Activated T-cell treated with anti-CD3 and anti-CD28 coated beads, Interleukin-2, amount 50 U/mL, for 24 hours (primary cell): ENCODE results near the gene SPTLC3.

Experiments used
- DNase-seq: peaks from one replicate; pipeline ENCODE4 v3.0.0-alpha.2; 2020
- H3K27ac Mint-ChIP-seq: 2 replicates; pipeline ENCODE4 v1.8.0; 2020; ENCODE audit warnings: mild to moderate bottlenecking, mixed read lengths
- H3K27me3 Mint-ChIP-seq: 2 replicates; pipeline ENCODE4 v1.8.0; 2020; ENCODE audit warnings: mixed read lengths
- H3K36me3 Mint-ChIP-seq: 2 replicates; pipeline ENCODE4 v1.8.0; 2020; ENCODE audit warnings: low read depth, mixed read lengths
- H3K4me1 Mint-ChIP-seq: 2 replicates; pipeline ENCODE4 v1.8.0; 2020; ENCODE audit warnings: low read depth, mixed read lengths
- H3K4me3 Mint-ChIP-seq: 2 replicates; pipeline ENCODE4 v1.8.0; 2020; ENCODE audit warnings: mild to moderate bottlenecking, moderate library complexity, mixed read lengths
- H3K9me3 Mint-ChIP-seq: 2 replicates; pipeline ENCODE4 v1.8.0; 2020; ENCODE audit warnings: mixed read lengths

Gene SPTLC3

GRCh38 chr20:13111249-13111911 is 102.6 kb downstream of the SPTLC3 start:
- no peak overlapping the region for H3K27ac Mint-ChIP-seq
- no peak overlapping the region for H3K4me3 Mint-ChIP-seq
- H3K27me3 Mint-ChIP-seq: peaks cover 6% of the 10 kb centered on the region
- no peaks in the 10 kb centered on the region for H3K36me3 Mint-ChIP-seq
- H3K4me1 Mint-ChIP-seq: no peaks in the 10 kb centered on the region
- DNase-seq: no peak
- H3K9me3 Mint-ChIP-seq: no peaks in the 10 kb centered on the region

GRCh38 chr20:13113731-13114130 is 105.0 kb downstream of the SPTLC3 start:
- H3K36me3 Mint-ChIP-seq: no peaks in the 10 kb centered on the region
- no peak for DNase-seq

GRCh38 chr20:13117200-13117599 is 108.4 kb downstream of the SPTLC3 start:
- DNase-seq: no peak
- Mint-ChIP-seq H3K27ac (no peak overlapping the region), H3K4me3 (no peak overlapping the region), H3K27me3 (no peaks in the 10 kb centered on the region), H3K9me3 (no peaks in the 10 kb centered on the region), H3K4me1 (no peaks in the 10 kb centered on the region), H3K36me3 (no peaks in the 10 kb centered on the region)

More at GRCh38 chr20:13113731-13114130, 105.0 kb downstream of the SPTLC3 start:
- Mint-ChIP-seq H3K4me3 (no peak overlapping the region), H3K27ac (no peak overlapping the region), H3K9me3 (no peaks in the 10 kb centered on the region), H3K4me1 (no peaks in the 10 kb centered on the region), H3K27me3 (no peaks in the 10 kb centered on the region)

GRCh38 chr20:13118676-13119075 is 109.9 kb downstream of the SPTLC3 start:
- Mint-ChIP-seq H3K27ac (no peak overlapping the region), H3K36me3 (no peaks in the 10 kb centered on the region), H3K4me1 (no peaks in the 10 kb centered on the region), H3K27me3 (no peaks in the 10 kb centered on the region), H3K4me3 (no peak overlapping the region), H3K9me3 (no peaks in the 10 kb centered on the region)
- no peak for DNase-seq

GRCh38 chr20:13119583-13119982 is 110.8 kb downstream of the SPTLC3 start:
- DNase-seq: peak; percentile 46
- H3K9me3 Mint-ChIP-seq: no peaks in the 10 kb centered on the region
- no peak overlapping the region for H3K4me3 Mint-ChIP-seq
- no peaks in the 10 kb centered on the region for H3K27me3 Mint-ChIP-seq
- H3K27ac Mint-ChIP-seq: no peak overlapping the region
- H3K36me3 Mint-ChIP-seq: no peaks in the 10 kb centered on the region
- no peaks in the 10 kb centered on the region for H3K4me1 Mint-ChIP-seq

- no peak for DNase-seq
- no peaks in the 10 kb centered on the region for H3K27me3 Mint-ChIP-seq
- H3K4me3 Mint-ChIP-seq: no peak overlapping the region
- H3K27ac Mint-ChIP-seq: no peak overlapping the region
- no peaks in the 10 kb centered on the region for H3K36me3 Mint-ChIP-seq
- no peaks in the 10 kb centered on the region for H3K9me3 Mint-ChIP-seq
- no peaks in the 10 kb centered on the region for H3K4me1 Mint-ChIP-seq
These were observed 111.7 kb downstream of the SPTLC3 start for GRCh38 chr20:13120471-13120870.

- no peak overlapping the region for H3K27ac Mint-ChIP-seq
- H3K9me3 Mint-ChIP-seq: no peaks in the 10 kb centered on the region
- H3K4me3 Mint-ChIP-seq: no peak overlapping the region
- H3K4me1 Mint-ChIP-seq: no peaks in the 10 kb centered on the region
- no peaks in the 10 kb centered on the region for H3K36me3 Mint-ChIP-seq
- no peak for DNase-seq
- no peaks in the 10 kb centered on the region for H3K27me3 Mint-ChIP-seq
These were observed 113.2 kb downstream of the SPTLC3 start for GRCh38 chr20:13121840-13122515.

- no peaks in the 10 kb centered on the region for H3K9me3 Mint-ChIP-seq
- no peaks in the 10 kb centered on the region for H3K4me1 Mint-ChIP-seq
- no peak overlapping the region for H3K27ac Mint-ChIP-seq
- H3K4me3 Mint-ChIP-seq: no peak overlapping the region
- DNase-seq: no peak
- H3K27me3 Mint-ChIP-seq: no peaks in the 10 kb centered on the region
- no peaks in the 10 kb centered on the region for H3K36me3 Mint-ChIP-seq
These were observed 116.7 kb downstream of the SPTLC3 start for GRCh38 chr20:13125486-13125885.

- no peak for DNase-seq
- no peaks in the 10 kb centered on the region for H3K36me3 Mint-ChIP-seq
- no peak overlapping the region for H3K4me3 Mint-ChIP-seq
- no peaks in the 10 kb centered on the region for H3K9me3 Mint-ChIP-seq
- no peaks in the 10 kb centered on the region for H3K27me3 Mint-ChIP-seq
- H3K4me1 Mint-ChIP-seq: no peaks in the 10 kb centered on the region
- H3K27ac Mint-ChIP-seq: no peak overlapping the region
These were observed 119.4 kb downstream of the SPTLC3 start for GRCh38 chr20:13128173-13128572.

- no peak overlapping the region for H3K4me3 Mint-ChIP-seq
- no peak for DNase-seq
- H3K27ac Mint-ChIP-seq: no peak overlapping the region
- no peaks in the 10 kb centered on the region for H3K9me3 Mint-ChIP-seq
- no peaks in the 10 kb centered on the region for H3K4me1 Mint-ChIP-seq
- H3K27me3 Mint-ChIP-seq: no peaks in the 10 kb centered on the region
- no peaks in the 10 kb centered on the region for H3K36me3 Mint-ChIP-seq
These were observed 121.4 kb downstream of the SPTLC3 start for GRCh38 chr20:13130061-13130706.

GRCh38 chr20:13130707-13131103 is 121.9 kb downstream of the SPTLC3 start:
- no peak for DNase-seq
- Mint-ChIP-seq H3K4me3 (no peak overlapping the region), H3K27me3 (no peaks in the 10 kb centered on the region), H3K27ac (no peak overlapping the region), H3K9me3 (no peaks in the 10 kb centered on the region), H3K4me1 (no peaks in the 10 kb centered on the region), H3K36me3 (no peaks in the 10 kb centered on the region)

- no peak overlapping the region for H3K27ac Mint-ChIP-seq
- no peaks in the 10 kb centered on the region for H3K4me1 Mint-ChIP-seq
- no peaks in the 10 kb centered on the region for H3K36me3 Mint-ChIP-seq
- no peak for DNase-seq
- H3K9me3 Mint-ChIP-seq: no peaks in the 10 kb centered on the region
- H3K27me3 Mint-ChIP-seq: no peaks in the 10 kb centered on the region
- no peak overlapping the region for H3K4me3 Mint-ChIP-seq
These were observed 122.9 kb downstream of the SPTLC3 start for GRCh38 chr20:13131688-13132087.

GRCh38 chr20:13139459-13140150 is 130.8 kb downstream of the SPTLC3 start:
- H3K4me3 Mint-ChIP-seq: no peak overlapping the region

GRCh38 chr20:13140201-13140600 is 131.4 kb downstream of the SPTLC3 start:
- Mint-ChIP-seq H3K27me3 (no peaks in the 10 kb centered on the region), H3K27ac (no peak overlapping the region), H3K4me1 (peaks cover 8% of the 10 kb centered on the region), H3K4me3 (no peak overlapping the region), H3K9me3 (no peaks in the 10 kb centered on the region), H3K36me3 (no peaks in the 10 kb centered on the region)
- DNase-seq: no peak

More at GRCh38 chr20:13139459-13140150, 130.8 kb downstream of the SPTLC3 start:
- no peak for DNase-seq
- H3K27me3 Mint-ChIP-seq: no peaks in the 10 kb centered on the region
- no peaks in the 10 kb centered on the region for H3K36me3 Mint-ChIP-seq
- peaks cover 8% of the 10 kb centered on the region for H3K4me1 Mint-ChIP-seq
- no peaks in the 10 kb centered on the region for H3K9me3 Mint-ChIP-seq
- H3K27ac Mint-ChIP-seq: no peak overlapping the region

- Mint-ChIP-seq H3K36me3 (no peaks in the 10 kb centered on the region), H3K27ac (no peak overlapping the region), H3K9me3 (no peaks in the 10 kb centered on the region), H3K4me3 (no peak overlapping the region), H3K27me3 (no peaks in the 10 kb centered on the region), H3K4me1 (peaks cover 8% of the 10 kb centered on the region)
- DNase-seq: no peak
These were observed 132.0 kb downstream of the SPTLC3 start for GRCh38 chr20:13140775-13141174.
